Measurements from ENCODE around the gene INPP4B.
"Not testable (repeated sequence)": the region's sequence is repeated elsewhere in the genome, so short reads cannot be mapped to it uniquely, and the experiment has no call there.

The INPP4B gene

DNA sequence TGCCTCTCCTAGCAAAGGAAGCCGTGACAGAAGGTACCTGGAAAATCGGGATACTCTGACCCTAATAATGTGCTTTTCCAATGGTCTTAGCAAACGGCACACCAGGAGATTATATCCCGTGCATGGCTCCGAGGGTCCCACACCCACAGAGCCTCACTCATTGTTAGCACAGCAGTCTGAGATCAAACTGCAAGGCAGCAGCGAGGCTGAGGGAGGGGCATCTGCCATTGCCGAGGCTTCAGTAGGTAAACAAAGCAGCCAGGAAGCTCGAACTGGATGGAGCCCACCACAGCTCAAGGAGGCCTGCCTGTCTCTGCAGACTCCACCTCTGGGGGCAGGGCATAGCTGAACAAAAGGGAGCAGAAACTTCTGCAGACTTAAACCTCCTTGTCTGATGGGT lies 779.5 kb downstream of the INPP4B start:
- FAIRE-seq; DNase-seq (ENCODE audit: insufficient read length, low spot score): not testable (repeated sequence)

DNA sequence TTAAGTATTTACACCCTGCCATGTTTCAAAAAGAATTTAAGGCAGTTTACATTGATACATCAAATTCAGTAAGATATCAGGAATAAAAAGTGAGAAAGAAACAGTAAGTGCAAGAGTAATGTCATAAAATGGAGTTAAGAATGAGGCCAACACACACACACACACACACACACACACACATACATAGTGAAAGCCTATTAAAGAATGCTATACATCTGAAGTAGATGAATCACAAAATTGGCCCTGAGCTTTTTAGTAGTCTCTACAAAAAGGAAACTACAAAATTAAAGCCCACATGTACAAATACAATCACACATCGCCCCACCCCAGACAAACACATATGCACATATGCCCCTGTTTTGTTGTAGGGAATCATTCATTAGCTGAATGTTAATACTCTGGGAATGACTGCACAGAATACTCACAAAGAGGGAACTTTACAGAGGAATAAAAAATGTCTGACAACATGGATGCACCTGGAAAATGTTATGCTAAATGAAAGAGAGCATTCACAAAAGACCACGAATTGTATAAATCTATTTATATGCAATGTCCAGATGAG lies 780.9 kb downstream of the INPP4B start:
- no peak for FAIRE-seq
- DNase-seq (ENCODE audit: insufficient read length, low spot score), result no peak

DNA sequence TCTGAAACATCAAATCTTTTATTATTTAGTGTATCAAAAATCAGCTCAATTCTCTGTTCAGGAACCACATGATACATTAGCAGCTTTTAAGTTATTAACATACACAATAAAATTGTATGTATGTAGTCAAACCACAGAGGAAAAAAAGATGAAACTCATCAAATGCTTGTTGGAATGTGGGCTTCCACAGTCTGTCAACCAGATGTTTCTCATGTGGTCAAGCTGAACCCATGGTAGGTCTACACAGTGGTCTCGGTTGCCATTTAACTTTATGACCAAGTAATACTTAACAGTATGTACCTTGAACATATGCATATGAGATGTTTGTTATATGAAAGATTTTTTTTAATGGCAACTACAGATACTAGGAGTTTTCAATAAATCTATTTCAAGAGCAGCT lies 781.9 kb downstream of the INPP4B start:
- FAIRE-seq, result no peak
- DNase-seq (ENCODE audit: insufficient read length, low spot score), result no peak

DNA sequence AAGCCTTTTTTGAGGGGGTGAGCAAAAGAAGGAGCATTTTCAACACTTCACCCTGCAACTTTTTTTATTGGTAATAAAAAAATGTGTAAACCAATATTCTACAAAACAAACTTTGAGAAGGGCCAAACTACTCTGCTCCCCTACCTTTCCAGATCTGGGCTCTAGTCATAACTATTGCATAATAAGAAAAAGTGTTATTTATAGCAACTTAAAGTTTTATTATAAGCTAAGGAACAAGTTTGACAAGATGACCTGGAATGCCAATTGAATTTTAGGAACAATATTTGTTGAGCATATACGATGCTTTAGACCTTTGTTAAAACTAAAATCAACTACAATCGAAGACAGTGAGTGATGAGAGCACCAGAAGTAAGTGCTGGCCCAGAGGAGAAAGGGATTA lies 800.1 kb downstream of the INPP4B start:
- FAIRE-seq, result no peak
- DNase-seq (ENCODE audit: insufficient read length, low spot score), result no peak

DNA sequence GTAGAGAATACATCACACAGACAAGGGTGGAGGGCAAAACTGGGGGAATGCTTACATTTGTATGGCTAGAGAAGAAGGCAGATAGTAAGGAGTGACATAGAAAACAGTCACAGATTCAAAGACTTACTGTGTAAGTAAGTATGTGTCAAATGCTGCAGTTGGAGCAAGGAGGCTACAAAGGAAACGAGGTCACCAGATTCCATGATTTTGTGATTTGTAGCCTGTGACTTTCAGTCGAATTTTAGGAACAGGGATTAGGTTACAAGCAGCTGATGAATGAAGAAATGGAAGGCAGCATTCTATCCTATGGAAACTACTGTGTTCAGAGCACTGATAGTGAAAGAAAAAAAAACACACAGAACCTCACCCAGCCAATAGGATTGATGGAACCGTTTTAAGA lies 801.8 kb downstream of the INPP4B start:
- DNase-seq (ENCODE audit: insufficient read length, low spot score) (no peak), FAIRE-seq (no peak)

DNA sequence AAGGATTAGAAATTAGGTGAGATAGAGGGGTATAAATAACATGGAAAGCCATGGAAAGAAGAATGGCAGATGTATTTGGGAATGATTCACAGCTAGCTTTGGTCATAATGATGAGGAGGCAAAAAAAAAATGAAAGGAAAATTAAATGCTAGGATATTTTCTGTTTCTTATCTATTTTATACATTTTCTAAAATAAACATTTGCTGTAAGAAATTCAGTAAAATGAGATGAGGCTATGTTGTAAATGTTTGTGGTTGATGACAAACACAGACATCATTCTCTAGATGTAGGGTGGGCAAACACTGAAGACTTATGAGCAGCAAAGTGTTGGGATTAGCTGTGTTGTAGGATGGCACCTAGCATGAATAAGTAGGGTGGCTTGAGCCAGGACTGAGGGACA lies 802.6 kb downstream of the INPP4B start:
- FAIRE-seq (no peak), DNase-seq (ENCODE audit: insufficient read length, low spot score) (no peak)

DNA sequence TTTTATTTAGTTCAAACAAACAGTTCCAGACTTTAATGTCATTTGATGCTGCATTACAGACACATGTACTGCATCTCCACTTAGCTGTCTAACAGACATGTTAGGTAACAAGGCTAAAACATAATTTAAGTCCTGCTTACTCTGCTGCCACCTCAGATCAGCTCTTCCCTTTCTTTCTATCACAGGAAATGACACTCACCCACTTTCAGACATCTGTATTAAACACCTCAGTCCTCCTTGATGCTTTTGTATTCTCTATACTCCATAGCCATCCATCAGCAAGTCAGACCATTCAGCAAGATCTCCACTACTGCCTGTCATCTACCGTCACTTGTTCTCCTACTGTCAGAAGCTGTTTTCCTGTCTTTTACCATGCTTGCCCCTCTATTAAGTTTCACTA lies 804.3 kb downstream of the INPP4B start:
- no peak for FAIRE-seq

DNA sequence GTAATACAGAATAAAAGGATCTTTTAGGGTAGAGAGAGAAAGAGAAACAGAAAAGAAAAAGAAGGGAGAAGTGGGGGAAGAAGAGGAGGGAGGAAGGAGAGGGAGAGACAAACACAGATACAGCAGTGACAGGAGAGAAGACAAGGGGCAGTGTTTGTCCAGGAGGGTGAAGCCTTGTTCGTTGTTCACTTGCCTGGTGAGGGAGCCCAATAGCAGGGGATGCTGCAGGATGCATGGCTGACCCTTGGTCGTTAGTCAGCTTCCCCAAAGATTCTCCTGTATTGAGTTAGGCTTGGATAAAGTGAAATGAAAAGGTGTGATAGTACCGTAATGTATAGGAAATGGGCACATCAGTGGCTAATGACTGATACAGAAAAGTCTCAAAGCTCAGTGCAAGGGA lies 806.1 kb downstream of the INPP4B start:
- DNase-seq (ENCODE audit: insufficient read length, low spot score) (no peak), FAIRE-seq (no peak)

More for the DNA sequence above, 804.3 kb downstream of the INPP4B start:
- DNase-seq (ENCODE audit: insufficient read length, low spot score), result no peak

DNA sequence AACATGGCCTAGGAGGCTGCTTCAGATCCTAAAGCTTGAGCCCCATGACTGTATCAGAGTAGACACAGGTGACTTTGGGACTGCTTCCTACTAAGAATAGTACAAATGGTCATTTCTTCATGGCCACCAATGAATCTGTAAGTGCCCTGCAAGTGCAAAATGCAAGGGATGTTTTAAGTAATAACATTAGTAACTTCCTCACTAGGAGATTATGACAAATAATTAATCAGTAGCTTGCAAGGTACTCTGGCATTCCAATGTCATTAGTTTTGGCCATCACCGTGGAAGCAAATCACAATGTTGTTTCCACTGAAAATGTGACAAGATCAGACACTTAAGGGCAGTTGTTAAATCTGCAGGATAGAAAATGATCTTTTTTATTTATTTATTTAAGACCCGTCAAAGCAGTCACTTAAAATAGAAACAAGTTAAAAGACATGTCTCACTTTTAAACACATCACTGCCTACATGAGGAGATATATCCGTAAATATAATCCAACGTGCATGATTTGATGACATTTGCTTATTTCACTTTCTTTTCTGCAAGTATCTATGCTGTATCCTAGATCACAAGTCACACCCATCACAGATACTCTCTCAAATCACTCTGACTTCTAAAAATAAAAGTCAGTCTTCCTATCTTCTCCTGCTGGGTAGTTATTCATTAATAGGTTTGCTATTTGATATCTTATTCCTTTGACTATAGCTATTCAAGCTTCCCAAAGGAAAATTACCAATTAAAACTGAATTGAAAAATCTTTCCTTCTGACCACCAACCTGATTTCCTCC lies 809.1 kb downstream of the INPP4B start:
- DNase-seq (ENCODE audit: insufficient read length, low spot score) (no peak), FAIRE-seq (no peak)

DNA sequence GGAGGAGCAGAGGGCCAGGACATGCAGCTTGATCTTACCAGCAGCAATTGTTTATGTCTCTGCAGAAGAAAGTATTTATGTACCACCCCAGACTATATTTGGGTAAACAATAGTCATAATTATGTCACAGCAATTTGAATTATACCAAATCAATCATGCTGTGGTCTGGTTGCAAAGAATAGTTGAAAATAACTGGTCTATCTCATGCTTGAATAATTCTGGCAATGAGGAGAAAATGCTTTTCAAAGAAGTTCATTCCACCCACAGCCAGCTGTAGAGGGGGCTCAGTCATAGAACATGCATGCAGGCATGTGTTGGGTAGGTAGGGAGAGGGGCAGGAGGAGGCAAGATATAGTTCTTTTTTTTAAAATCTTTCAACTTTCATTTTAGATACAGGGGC lies 810.5 kb downstream of the INPP4B start:
- DNase-seq (ENCODE audit: insufficient read length, low spot score) (no peak), FAIRE-seq (no peak)

DNA sequence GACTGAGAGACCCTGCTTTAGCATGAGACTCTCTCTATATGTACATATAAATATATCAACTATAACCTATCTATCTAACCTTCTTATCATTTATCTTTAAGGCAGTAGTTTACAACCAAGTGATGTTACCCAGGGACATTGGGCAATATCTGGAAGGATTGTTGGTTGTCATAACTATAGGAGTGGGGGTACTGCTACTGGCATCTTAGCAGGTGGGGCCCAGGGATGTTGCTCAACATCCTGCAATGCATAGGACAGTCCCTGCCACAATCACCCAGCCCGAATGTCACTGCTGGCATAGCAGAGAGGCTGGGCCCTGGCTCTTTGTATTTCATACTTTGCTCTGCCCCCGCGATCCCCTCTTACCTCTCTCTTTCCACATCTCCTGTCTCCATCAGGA lies 812.0 kb downstream of the INPP4B start:
- DNase-seq (ENCODE audit: insufficient read length, low spot score), result no peak
- FAIRE-seq, result no peak

DNA sequence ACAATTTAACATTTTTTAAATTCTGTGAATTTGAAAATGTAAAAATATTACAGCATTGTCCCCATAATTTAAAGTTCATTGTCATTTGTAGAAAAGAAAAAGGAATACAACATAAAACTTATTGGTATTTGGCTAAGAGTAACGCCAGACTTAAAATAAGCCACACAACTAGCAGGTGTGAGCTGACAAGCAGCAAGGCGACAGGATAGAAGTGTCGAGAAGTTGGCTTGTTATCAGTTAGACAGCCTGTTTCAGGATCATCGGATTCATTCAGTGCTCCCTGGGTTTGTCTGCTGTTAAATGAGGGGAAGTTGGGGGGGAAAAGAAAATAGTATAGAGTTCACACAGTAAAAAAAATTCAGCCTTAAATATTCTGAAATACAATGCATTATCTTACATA lies 816.1 kb downstream of the INPP4B start:
- FAIRE-seq, result no peak
- no peak for DNase-seq (ENCODE audit: insufficient read length, low spot score)

DNA sequence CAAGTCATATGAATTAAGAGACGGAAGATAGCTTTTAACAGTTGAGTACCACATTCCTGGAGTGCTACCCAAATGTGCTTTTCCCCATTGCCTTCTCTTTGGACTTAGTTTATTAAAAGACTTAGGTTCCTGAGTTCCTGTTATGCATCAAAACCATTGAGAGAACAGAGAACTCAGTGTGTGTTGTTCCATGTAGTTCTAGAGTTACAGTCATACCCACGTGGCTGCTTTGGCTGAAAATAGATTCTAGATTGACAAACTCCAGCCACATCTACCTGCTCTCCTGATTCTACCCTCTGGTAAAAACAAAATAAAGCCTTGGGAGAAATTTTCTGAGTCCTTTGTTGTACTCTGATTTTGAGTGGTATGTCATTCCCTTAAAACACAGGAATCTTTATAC lies 824.3 kb downstream of the INPP4B start:
- FAIRE-seq, result no peak
- no peak for DNase-seq (ENCODE audit: insufficient read length, low spot score)

DNA sequence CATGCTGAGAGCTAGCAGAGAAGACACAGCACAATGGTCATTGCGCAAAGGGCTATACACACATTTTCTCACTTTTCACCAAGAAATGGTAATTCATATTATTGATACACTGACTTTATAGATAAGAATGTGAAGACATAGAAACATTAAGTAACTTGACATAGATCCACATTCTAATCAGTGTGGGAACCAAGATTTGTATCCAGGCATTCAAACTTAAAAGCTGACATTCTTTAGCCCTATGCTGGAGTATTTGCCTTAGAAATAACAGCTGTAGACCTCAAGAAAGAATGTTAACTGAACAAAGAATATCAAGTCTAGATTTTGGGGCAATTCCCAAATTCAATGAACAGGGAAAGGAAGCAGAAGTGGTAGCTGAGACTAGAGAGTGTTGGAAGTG lies 824.9 kb downstream of the INPP4B start:
- FAIRE-seq (no peak), DNase-seq (ENCODE audit: insufficient read length, low spot score) (no peak)

DNA sequence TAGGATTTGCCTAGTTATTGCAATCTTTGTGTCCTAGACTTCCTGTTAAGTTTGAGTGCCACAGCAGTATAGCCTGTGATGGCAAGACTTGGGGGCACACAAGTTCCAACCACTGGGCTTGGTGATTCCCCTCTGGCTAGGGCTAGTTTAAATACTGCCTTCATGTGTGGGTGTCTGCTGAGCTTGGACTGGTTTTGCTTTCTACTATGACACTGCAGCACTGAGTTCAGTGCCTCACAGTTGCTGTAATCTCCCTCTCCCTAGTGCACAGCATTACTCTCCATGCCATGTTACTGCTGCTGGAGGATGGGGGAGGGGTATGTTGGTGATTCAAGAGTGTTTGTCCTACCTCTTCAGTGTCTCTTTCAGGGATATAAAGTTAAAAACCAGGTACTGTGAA lies 830.1 kb downstream of the INPP4B start:
- FAIRE-seq (no peak), DNase-seq (ENCODE audit: insufficient read length, low spot score) (no peak)

DNA sequence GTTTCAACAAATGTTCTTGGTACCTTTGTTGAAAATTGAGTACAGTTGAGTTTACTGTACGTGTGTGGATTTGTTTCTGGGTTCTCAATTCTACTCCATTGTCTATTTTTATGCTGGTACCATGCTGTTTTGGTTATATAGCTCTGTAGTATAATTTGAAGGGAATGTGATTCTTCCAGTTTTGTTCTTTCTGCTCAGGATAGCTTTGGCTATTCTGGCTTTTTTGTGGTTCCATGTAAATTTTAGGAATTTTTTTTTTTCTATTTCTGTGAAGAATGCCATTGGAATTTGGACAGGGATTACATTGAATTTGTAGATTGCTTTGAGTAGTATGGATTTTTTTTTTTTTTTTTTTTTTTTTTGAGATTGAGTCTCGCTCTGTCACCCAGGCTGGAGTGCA lies 836.4 kb downstream of the INPP4B start:
- no peak for DNase-seq (ENCODE audit: insufficient read length, low spot score)
- FAIRE-seq, result no peak

DNA sequence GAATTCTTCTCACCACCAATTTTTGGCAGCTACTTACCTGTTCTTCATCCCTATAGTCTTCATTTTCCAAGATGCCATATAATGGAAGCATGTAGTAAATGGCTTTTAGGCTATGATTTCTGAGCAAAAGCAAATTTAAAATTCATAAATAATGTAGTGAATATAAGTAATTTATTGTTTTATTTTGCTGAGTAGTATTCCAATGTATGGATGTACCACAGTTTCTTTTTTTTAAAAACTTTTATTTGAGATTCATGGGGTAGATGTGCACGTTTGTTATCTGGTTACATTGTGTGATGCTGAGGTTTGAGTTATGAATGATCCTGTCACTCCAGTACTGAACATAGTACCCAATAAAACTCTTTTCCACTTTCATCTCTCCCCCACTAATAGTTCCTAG lies 840.6 kb downstream of the INPP4B start:
- no peak for DNase-seq (ENCODE audit: insufficient read length, low spot score)
- FAIRE-seq, result no peak

DNA sequence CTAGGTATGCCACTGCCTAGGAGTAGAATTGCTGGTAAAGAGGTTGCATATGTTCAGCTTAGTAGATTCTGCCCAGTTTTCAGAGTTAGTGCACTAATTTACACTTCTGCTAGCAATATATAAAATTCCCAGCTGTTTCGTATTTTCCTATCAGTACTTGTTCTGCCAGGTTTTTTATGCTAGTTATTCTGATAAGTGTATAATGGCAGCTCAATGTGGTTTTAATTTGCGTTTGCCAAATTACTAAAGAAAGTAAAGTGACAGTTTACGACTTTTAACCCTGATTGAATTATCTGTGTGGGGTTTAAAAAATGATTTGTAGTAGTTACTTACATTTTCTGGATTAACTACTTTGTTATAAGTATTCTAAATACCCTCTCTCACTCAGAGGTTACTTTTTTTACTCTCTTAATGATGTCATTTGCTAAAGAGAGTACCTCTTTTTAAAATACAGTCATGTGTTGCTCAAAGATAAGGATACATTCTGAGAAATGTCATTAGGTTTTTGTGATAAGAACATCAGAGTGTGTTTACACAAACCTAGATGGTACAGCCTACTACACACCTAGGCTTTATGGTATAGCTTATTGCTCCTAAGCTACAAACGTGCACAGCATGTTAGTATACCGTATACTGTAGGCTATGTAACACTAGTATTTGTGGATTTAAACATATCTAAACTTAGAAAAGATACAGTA lies 846.5 kb downstream of the INPP4B start:
- DNase-seq (ENCODE audit: insufficient read length, low spot score) (no peak), FAIRE-seq (no peak)

DNA sequence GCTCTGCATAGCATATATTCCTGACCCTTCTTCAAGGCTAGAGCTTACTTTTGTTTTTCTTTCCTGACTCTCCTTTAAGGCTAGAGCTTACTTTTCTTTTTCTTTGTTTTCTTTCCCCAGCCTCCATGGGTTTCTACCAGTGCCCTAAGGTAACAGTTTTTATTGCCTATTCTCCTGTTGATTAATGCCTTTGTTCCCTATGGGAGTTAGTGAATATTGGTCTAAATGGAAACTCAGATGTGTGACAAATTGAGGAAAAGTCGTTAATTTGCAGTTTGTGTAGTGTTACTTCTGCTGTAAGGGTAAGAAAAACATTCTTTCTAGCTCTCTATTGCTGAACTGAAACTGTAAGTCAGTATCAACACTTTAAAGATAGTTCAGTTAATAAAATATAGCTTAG lies 851.0 kb downstream of the INPP4B start:
- no peak for FAIRE-seq

DNA sequence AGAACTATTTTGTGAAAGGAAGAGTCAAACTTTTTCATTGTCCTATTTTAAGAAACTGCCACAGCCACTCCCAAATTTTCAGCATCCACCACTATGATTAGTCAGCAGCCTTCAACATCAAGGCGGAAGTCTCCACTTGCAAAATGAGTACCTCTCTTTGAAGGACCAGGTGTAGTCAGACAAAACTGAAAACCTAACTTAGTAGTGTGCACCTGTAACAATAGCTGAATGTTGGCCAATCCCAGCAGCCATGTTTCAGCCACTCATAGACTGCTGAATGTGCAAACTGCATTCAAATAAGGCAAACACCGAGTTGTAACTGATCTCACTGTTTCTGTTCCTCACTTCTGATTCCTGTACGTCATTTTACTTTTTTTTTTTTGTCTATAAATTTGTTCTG lies 868.7 kb downstream of the INPP4B start:
- no peak for FAIRE-seq
- DNase-seq (ENCODE audit: insufficient read length, low spot score), result no peak

More for the DNA sequence above, 851.0 kb downstream of the INPP4B start:
- no peak for DNase-seq (ENCODE audit: insufficient read length, low spot score)

All from HTR-8/SVneo (cell line).